ENCODE results near the gene ZBED6. TPM values are rescaled to one million over a fixed set of nuclear protein-coding genes. Genes with fewer than 3 reads are reported as not detected.

Gene ZBED6, protein sequence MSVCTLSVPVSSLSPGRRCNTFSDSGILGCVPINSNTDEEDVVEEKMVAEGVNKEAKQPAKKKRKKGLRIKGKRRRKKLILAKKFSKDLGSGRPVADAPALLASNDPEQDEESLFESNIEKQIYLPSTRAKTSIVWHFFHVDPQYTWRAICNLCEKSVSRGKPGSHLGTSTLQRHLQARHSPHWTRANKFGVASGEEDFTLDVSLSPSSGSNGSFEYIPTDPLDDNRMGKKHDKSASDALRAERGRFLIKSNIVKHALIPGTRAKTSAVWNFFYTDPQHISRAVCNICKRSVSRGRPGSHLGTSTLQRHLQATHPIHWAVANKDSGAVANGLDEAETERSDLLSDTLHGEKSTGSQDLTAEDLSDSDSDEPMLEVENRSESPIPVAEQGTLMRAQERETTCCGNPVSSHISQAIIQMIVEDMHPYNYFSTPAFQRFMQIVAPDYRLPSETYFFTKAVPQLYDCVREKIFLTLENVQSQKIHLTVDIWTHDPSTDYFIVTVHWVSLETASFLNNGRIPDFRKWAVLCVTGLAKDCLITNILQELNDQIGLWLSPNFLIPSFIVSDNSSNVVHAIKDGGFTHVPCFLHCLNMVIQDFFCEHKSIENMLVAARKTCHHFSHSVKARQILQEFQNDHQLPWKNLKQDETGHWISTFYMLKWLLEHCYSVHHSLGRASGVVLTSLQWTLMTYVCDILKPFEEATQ (N-terminal part only)
- total RNA-seq: 8.2 and 14.2 TPM in 2 replicates

DNA sequence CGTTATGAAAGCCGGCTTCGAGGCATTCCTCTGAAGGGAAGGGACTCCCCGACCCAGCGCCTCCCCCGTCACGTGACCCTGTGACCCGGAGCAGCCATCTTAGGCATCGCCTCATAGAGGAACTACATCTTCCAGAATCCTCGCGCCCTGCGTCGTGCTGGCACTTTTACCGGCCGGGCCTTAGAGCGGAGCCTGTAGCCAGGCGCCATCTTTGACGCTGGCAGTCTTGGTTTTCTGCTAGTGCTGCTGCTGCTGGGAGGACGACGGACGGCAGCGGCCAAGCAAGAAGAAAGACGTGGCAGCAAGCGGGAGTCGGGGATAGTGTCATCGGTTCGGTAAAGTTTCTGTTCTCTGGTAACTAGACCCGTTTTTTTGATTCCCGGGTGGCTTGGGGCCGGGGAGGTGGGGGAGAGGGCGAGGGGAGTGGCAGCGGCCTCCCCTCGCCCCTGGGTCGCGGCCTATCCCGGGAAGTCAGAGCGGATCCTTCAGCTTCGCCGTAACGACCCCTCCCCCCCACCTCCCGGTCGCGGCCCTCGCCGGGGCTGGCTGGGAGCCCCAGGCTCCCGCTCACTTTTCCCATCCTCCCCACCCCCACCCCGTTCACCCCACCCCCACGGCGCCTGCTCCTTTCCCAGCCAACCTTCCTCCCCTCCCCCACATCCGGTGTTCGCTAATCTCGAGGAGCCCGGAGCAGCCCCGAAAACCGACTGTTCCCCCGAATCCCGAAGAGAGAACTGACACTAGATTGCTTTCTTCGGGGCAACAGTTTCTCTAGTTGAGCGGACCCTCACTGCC, at the start of gene ZBED6, which contains the start of gene ZC3H11A:
ZBED6 (plus strand) TSS at position 183 of the 795 bp plus-strand sequence. CDS start 1,900 bp downstream, outside the sequence.
ZC3H11A (plus strand) TSS at position 183 of the 795 bp plus-strand sequence. CDS start 21,448 bp downstream, outside the sequence.

DNA sequence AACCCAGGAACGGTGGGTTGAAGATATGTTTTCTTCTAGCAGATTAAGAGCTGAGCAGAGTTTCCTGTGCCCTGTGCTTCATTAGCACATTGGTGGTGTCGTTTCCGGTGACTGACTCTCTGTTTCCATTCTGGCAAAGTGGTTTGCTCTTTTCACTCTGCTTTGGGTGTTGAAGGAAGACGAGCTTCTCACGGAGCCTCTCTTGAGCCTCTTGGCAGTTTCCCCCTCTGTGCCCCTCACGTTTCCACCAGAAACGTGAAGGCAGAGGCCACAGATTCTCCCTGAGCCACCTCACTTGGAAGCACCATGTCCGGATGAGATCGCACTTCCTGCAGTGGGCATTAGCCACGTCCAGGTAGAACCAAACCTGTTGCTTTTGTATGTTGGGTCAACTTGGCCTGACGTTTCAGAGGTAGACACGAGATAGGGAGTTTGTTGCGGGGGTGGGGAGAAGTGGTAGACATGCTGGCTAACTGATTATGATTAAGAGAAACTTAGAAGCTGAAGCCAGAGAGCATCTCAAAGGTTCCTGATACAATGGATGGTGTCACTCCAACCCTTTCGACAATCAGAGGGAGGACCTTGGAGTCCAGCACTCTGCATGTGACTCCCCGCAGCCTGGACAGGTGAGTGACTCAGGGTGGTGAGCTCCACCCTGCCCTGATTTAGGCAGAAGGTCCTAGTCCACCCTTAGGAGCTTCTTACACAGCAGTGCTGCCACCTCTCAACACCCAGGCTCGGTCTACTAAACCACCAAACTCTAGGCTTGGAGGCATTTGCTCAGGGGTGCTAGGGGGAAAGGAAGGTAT, 30.2 kb upstream of the ZBED6 start, which contains the start of gene LAX1:
LAX1 (plus strand) TSS at position 155 of the 809 bp plus-strand sequence; CDS start at position 538, 383 bp downstream.

Other genes starting within 250 kb of the ZBED6 start
- gene ATP2B4, start 168.8 kb upstream of the ZBED6 start, total RNA-seq: 214 and 324 TPM in 2 replicates
- gene LAX1, start 30.4 kb upstream of the ZBED6 start, total RNA-seq: 0.07 and 0.10 TPM in 2 replicates
- gene ZC3H11A, start within 50 bp of the ZBED6 start, total RNA-seq: 93.4 and 108 TPM in 2 replicates
- gene SNRPE, start 66.0 kb downstream of the ZBED6 start, total RNA-seq: 24.8 and 33.6 TPM in 2 replicates